K562 (cell line): Measurements from ENCODE around the gene TCEAL8. TPM values are rescaled to one million over a fixed set of nuclear protein-coding genes. Genes with fewer than 3 reads are reported as not detected.

Experiments used
- CREM ChIP-seq: IDR thresholded peaks from 2 replicates; pipeline ENCODE4 v1.6.1; 2014; ENCODE audit warnings: antibody characterized with exemption, low read depth
- FOSL1 ChIP-seq: fragments of 200-800 bp; sonication (Bioruptor generic); conservative IDR thresholded peaks from 2 replicates; pipeline ENCODE4 v1.6.1; 2016; ENCODE audit warnings: missing genetic modification characterization, missing compliant biosample characterization
- NEUROD1 ChIP-seq: fragments of 150-350 bp; IDR thresholded peaks from 2 replicates; pipeline ENCODE4 v1.6.1; 2014; ENCODE audit warnings: borderline replicate concordance, low read length, low read depth; ENCODE audit not compliant: partially characterized antibody
- PHB ChIP-seq: fragments of 250-450 bp; sonication (Bioruptor Pico); IDR thresholded peaks from 2 replicates; pipeline ENCODE4 v1.5.0; 2021
- PHF8 ChIP-seq: fragments of 200-600 bp; sonication (generic); IDR thresholded peaks from 2 replicates; pipeline ENCODE4 v1.6.1; 2012; ENCODE audit warnings: mixed run types, mild to moderate bottlenecking, inconsistent platforms, low read length, moderate library complexity, borderline replicate concordance
- POLR2A ChIP-seq: fragments of 450-650 bp; conservative IDR thresholded peaks from 2 replicates; pipeline ENCODE4 v1.6.1; 2016
- POLR2AphosphoS5 ChIP-seq: IDR thresholded peaks from 2 replicates; pipeline ENCODE4 v1.6.1; 2011; ENCODE audit warnings: mild to moderate bottlenecking, low read depth, low read length, moderate library complexity; ENCODE audit not compliant: control insufficient read depth, insufficient read depth
- POLR2G ChIP-seq: fragments of 200-400 bp; formaldehyde crosslinking; IDR thresholded peaks from 2 replicates; pipeline ENCODE4 v1.6.1; 2017; ENCODE audit warnings: low read depth, mild to moderate bottlenecking, antibody characterized with exemption, low read length, moderate library complexity
- POLR2H ChIP-seq: IDR thresholded peaks from 2 replicates; pipeline ENCODE4 v1.6.1; 2016; ENCODE audit warnings: missing genetic modification characterization, low read depth, mild to moderate bottlenecking, control low read depth, missing compliant biosample characterization, moderate library complexity
- RNF2 ChIP-seq: sonication (generic); IDR thresholded peaks from 2 replicates; pipeline ENCODE4 v1.6.1; 2016
- SMAD4 ChIP-seq: fragments of 250-450 bp; sonication (Bioruptor Pico); conservative IDR thresholded peaks from 2 replicates; pipeline ENCODE4 v1.8.0; 2021; ENCODE audit warnings: inconsistent platforms, mild to moderate bottlenecking, moderate library complexity
- SOX6 ChIP-seq: fragments of 450-650 bp; IDR thresholded peaks from 2 replicates; pipeline ENCODE4 v1.6.1; 2014; ENCODE audit warnings: mild to moderate bottlenecking
- TBP ChIP-seq: optimal IDR thresholded peaks from 2 replicates; pipeline ENCODE3; 2011; ENCODE audit warnings: low read depth, low read length, improper control_type of control experiment
- TEAD2 ChIP-seq: fragments of 450-650 bp; IDR thresholded peaks from 2 replicates; pipeline ENCODE4 v1.6.1; 2016; ENCODE audit warnings: missing genetic modification characterization, control low read depth, missing compliant biosample characterization
- TOE1 ChIP-seq, 2 experiments: fragments of 450-650 bp in 1 of 2; sonication (generic) in 1 of 2; formaldehyde crosslinking in 1 of 2; IDR thresholded peaks; 2 replicates each; pipeline versions ENCODE4 v1.7.1 to v1.8.0; 2016 to 2022; ENCODE audit warnings: borderline replicate concordance in 2 of 2, mild to moderate bottlenecking in 2 of 2, antibody characterized with exemption in 1 of 2, inconsistent platforms in 1 of 2, low read depth in 1 of 2, missing genetic modification reagents in 1 of 2, moderate library complexity in 1 of 2
- TRIM24 ChIP-seq, 2 experiments: fragments of 450-650 bp; IDR thresholded peaks; 2 replicates each; pipeline ENCODE4 v1.6.1; 2016
- ZBTB7A ChIP-seq: IDR thresholded peaks from 2 replicates; pipeline ENCODE4 v1.6.1; 2011; ENCODE audit warnings: low read depth, mild to moderate bottlenecking, low read length, moderate library complexity, borderline replicate concordance; ENCODE audit not compliant: control insufficient read depth
- ZNF431 ChIP-seq: sonication (generic); formaldehyde crosslinking; IDR thresholded peaks from 2 replicates; pipeline ENCODE4 v1.8.0; 2022; ENCODE audit warnings: mild to moderate bottlenecking, missing genetic modification reagents
- ZNF668 ChIP-seq: fragments of 250-450 bp; sonication (Bioruptor Pico); IDR thresholded peaks from 2 replicates; pipeline ENCODE4 v1.8.0; 2022; ENCODE audit warnings: mild to moderate bottlenecking, inconsistent platforms
- polyA plus RNA-seq, 8 experiments: library from polyadenylated mRNA; depleted of rRNA in 4 of 8; stranded (reverse) in 5 of 8; unstranded in 3 of 8; fragments of >200 nt; fragmentation: Nextera tagmentation in 2 of 8; fragmentation: Illumina TruSeq in 1 of 8; extraction: Ambion mirVana in 2 of 8; extraction: Trizol in 1 of 8; gene quantifications; 2 replicates each; pipeline versions ENCODE4 v1.2.1 to v1.2.3, GENCODE V29; 2011 to 2014; ENCODE audit warnings: inconsistent platforms in 1 of 8, missing spikeins in 1 of 8
- total RNA-seq, 7 experiments: library from RNA; depleted of rRNA in 6 of 7; stranded (reverse); fragments of >200 nt in 6 of 7; fragmentation: Illumina TruSeq in 2 of 7; extraction: Trizol in 2 of 7; gene quantifications; 2 replicates each; pipeline versions ENCODE4 v1.2.1 to v1.2.3, GENCODE V29; 2011 to 2021; ENCODE audit warnings: low replicate concordance in 1 of 7
- TF ChIP-seq, protein P1 (sequence below), 2 experiments: IDR thresholded peaks; 2 replicates each; pipeline ENCODE4 v1.6.1; 2012; ENCODE audit warnings: improper control_type of control experiment in 2 of 2, low read depth in 2 of 2, low read length in 2 of 2, borderline replicate concordance in 1 of 2
- TF ChIP-seq, protein P2 (sequence below), 2 experiments: fragments of 450-650 bp; conservative IDR thresholded peaks; 2 replicates each; pipeline ENCODE4 v1.6.1; 2017; ENCODE audit warnings: mild to moderate bottlenecking in 2 of 2, moderate library complexity in 2 of 2

TCEAL8 gene
- total and polyA plus RNA-seq, 9 of the 15 experiments (the other 6 are each of a cell fraction or from before 2014, with no cell fraction given): 49.0 to 178 (median 101) TPM

DNA sequence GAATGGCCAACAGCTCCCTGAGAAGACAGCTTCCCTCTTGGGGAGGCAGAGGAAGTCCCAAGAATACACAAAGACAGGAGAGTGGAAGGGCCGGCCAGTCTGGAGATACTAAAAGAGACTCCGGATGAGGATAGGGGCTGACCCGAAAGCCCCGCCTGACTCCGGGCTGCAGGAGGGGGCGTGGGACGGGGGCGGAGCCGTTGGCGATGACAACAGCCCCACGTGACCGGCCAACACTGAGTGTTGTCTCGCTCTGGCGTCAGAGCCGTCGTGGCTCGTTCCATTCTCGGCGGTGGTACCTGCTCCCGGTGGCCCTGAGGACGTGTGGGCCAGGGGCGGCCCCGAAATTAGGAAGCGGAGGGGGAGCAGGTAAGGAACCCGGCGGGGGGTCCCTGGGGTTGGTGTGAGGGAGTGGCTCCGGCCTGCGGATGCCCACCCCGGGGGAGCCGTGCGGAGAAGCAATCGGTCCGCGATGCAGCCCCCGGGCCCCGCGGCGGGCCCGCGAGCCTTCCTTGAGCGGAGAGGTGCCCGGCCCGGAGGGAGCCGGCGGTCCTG is 40.0 kb downstream of the TCEAL8 start, which contains the start of gene BEX4 (continued):
- TF ChIP-seq POLR2H (peak; percentile 65; the same call in 1 of the 2 replicates), PHF8 (peak; percentile 67), TOE1 (IDR thresholded peaks at IDR 0.05; ENCODE audit: borderline replicate concordance) (peak; percentile 90), TOE1 (CRISPR knock-in tag; IDR thresholded peaks at IDR 0.05; ENCODE audit: borderline replicate concordance, low read depth) (no peak), ZNF668 (CRISPR knock-in tag) (no peak), RNF2 (peak; percentile 82; the same call in 1 of the 2 replicates), POLR2A (peak; percentile 85), TBP (peak; percentile 97), CREM (peak; percentile 88), ZBTB7A (peak; percentile 90; the same call in 1 of the 2 replicates), SOX6 (0 out of 2 replicates have a peak, but pooled peaks have one; percentile 36), PHB (CRISPR knock-in tag) (no peak), ZNF431 (CRISPR knock-in tag) (0 out of 2 replicates have a peak, but pooled peaks have one; percentile 38), POLR2G (peak; percentile 93), FOSL1 (peak; percentile 36), POLR2AphosphoS5 (peak; percentile 72; the same call in 1 of the 2 replicates), NEUROD1 (peak; percentile 56), SMAD4 (CRISPR knock-in tag) (0 out of 2 replicates have a peak, but pooled peaks have one; percentile 16), TRIM24 (IDR thresholded peaks at IDR 0.05) (0 out of 4 replicates have a peak, but pooled peaks of 1 of the 2 experiments have one; percentile 24), TEAD2 (tag) (no peak)
- TF ChIP-seq, protein P1, sequence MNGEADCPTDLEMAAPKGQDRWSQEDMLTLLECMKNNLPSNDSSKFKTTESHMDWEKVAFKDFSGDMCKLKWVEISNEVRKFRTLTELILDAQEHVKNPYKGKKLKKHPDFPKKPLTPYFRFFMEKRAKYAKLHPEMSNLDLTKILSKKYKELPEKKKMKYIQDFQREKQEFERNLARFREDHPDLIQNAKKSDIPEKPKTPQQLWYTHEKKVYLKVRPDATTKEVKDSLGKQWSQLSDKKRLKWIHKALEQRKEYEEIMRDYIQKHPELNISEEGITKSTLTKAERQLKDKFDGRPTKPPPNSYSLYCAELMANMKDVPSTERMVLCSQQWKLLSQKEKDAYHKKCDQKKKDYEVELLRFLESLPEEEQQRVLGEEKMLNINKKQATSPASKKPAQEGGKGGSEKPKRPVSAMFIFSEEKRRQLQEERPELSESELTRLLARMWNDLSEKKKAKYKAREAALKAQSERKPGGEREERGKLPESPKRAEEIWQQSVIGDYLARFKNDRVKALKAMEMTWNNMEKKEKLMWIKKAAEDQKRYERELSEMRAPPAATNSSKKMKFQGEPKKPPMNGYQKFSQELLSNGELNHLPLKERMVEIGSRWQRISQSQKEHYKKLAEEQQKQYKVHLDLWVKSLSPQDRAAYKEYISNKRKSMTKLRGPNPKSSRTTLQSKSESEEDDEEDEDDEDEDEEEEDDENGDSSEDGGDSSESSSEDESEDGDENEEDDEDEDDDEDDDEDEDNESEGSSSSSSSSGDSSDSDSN (IDR thresholded peaks at IDR 0.05; ENCODE audit: borderline replicate concordance in 1 of 2, low read depth in 2 of 2, low read length in 2 of 2): 0 out of 4 replicates have a peak, but pooled peaks have one; percentile 19 to 55
- TF ChIP-seq, protein P2, sequence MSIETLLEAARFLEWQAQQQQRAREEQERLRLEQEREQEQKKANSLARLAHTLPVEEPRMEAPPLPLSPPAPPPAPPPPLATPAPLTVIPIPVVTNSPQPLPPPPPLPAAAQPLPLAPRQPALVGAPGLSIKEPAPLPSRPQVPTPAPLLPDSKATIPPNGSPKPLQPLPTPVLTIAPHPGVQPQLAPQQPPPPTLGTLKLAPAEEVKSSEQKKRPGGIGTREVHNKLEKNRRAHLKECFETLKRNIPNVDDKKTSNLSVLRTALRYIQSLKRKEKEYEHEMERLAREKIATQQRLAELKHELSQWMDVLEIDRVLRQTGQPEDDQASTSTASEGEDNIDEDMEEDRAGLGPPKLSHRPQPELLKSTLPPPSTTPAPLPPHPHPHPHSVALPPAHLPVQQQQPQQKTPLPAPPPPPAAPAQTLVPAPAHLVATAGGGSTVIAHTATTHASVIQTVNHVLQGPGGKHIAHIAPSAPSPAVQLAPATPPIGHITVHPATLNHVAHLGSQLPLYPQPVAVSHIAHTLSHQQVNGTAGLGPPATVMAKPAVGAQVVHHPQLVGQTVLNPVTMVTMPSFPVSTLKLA (conservative IDR thresholded peaks at IDR 0.05): peak; percentile 93 to 96
